HG03469 (cell line): Measurements from ENCODE around the gene FAM135A.
"Not testable (repeated sequence)": the region's sequence is repeated elsewhere in the genome, so short reads cannot be mapped to it uniquely, and the experiment has no call there.

Experiments used
- ATAC-seq: cut with Tn5 transposase; IDR thresholded peaks from one replicate; pipeline ENCODE4 v1.9.1; 2021; ENCODE audit warnings: mild to moderate bottlenecking, moderate library complexity, moderate number of reproducible peaks; ENCODE audit not compliant: unreplicated experiment

FAM135A gene

DNA sequence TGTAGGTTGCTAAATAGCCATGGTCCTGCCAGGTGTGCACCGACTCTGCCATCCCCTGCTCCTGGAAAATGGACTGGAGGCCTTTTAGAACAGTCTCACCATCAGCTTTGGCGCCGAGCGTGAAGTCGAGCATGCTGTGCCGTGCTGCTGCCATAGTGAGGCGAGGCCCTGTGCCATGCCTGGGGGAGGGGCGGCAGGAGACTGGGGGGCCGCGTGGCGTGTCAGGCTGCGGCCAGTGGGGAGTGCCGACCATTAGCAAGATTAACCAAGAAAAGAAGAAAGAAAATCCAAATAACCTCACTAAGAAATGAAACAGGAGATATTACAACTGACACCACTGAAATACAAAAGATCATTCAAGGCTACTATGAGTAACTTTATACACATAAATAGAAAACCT is 195.9 kb downstream of the FAM135A start:
- not testable (repeated sequence) for ATAC-seq
